Measurements from ENCODE around the gene BBX.

BBX gene

GRCh38 chr3:107665351-107665750, 142.6 kb downstream of the BBX start:
- TF ChIP-seq CTCF (IDR thresholded peaks at IDR 0.05; ENCODE audit: insufficient read depth, low read depth, low read length, missing control alignments): no peak
- DNase-seq (ENCODE audit: low read depth): no peak

GRCh38 chr3:107666853-107667252, 144.1 kb downstream of the BBX start:
- no peak overlapping the region for H3K4me3 ChIP-seq (ENCODE audit: low read depth, low read length)
- DNase-seq (ENCODE audit: low read depth): no peak
- no peak for TF ChIP-seq CTCF (IDR thresholded peaks at IDR 0.05; ENCODE audit: insufficient read depth, low read depth, low read length, missing control alignments)

More at GRCh38 chr3:107665351-107665750, 142.6 kb downstream of the BBX start:
- no peak overlapping the region for H3K4me3 ChIP-seq (ENCODE audit: low read depth, low read length)

GRCh38 chr3:107668416-107668815, 145.7 kb downstream of the BBX start:
- TF ChIP-seq CTCF (IDR thresholded peaks at IDR 0.05; ENCODE audit: insufficient read depth, low read depth, low read length, missing control alignments): no peak
- H3K4me3 ChIP-seq (ENCODE audit: low read depth, low read length): no peak overlapping the region
- DNase-seq (ENCODE audit: low read depth): no peak

- H3K4me3 ChIP-seq (ENCODE audit: low read depth, low read length): no peak overlapping the region
- TF ChIP-seq CTCF (IDR thresholded peaks at IDR 0.05; ENCODE audit: insufficient read depth, low read depth, low read length, missing control alignments): no peak
These were observed 146.2 kb downstream of the BBX start for GRCh38 chr3:107668963-107669362.

GRCh38 chr3:107669669-107670068, 146.9 kb downstream of the BBX start:
- H3K4me3 ChIP-seq (ENCODE audit: low read depth, low read length): no peak overlapping the region
- DNase-seq (ENCODE audit: low read depth): no peak
- no peak for TF ChIP-seq CTCF (IDR thresholded peaks at IDR 0.05; ENCODE audit: insufficient read depth, low read depth, low read length, missing control alignments)

More at GRCh38 chr3:107668963-107669362, 146.2 kb downstream of the BBX start:
- no peak for DNase-seq (ENCODE audit: low read depth)

- no peak for TF ChIP-seq CTCF (IDR thresholded peaks at IDR 0.05; ENCODE audit: insufficient read depth, low read depth, low read length, missing control alignments)
- DNase-seq (ENCODE audit: low read depth): no peak
These were observed 148.2 kb downstream of the BBX start for GRCh38 chr3:107670986-107671385.

GRCh38 chr3:107674371-107674770, 151.6 kb downstream of the BBX start:
- no peak for TF ChIP-seq CTCF (IDR thresholded peaks at IDR 0.05; ENCODE audit: insufficient read depth, low read depth, low read length, missing control alignments)
- DNase-seq (ENCODE audit: low read depth): no peak

More at GRCh38 chr3:107670986-107671385, 148.2 kb downstream of the BBX start:
- H3K4me3 ChIP-seq (ENCODE audit: low read depth, low read length): no peak overlapping the region

More at GRCh38 chr3:107674371-107674770, 151.6 kb downstream of the BBX start:
- no peak overlapping the region for H3K4me3 ChIP-seq (ENCODE audit: low read depth, low read length)

Measured in GM12865 (cell line).